ENCODE data around the gene SLC5A3. TPM values are rescaled to one million over a fixed set of nuclear protein-coding genes. Genes with fewer than 3 reads are reported as not detected.

The SLC5A3 gene
- total RNA-seq, 1 experiment from 2014 or later, result 12.3 TPM

DNA sequence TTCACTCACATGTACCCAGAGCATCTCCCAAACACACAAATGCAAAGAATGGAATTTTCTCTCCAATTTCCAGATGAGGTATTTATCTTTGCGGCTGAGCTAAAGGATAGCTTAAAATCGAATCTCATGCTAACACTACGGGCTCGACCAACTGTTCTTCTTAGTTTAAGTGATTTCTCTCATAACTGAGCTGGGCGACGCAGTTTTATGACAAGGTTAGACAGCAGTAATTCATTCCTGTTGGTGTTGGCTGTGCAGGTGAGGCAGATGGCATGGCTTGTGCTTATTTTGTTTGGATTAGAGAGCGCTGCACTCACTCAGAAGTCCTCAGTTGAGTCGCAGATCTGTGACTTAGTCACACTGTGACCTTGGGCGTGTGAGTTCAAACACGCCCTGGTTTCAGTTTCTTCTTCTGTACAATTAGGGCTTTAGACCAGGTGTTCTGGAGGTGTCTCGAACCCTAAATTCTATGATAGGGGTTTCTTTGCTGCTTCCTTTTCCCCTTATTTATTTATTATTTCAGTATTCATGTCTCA is 41.5 kb upstream of the SLC5A3 start:
- no peak overlapping the region for H3K4me3 Mint-ChIP-seq
- Histone ChIP-seq H3K56ac (ENCODE audit: insufficient read length, low read depth, low read length) (no peak overlapping the region), H3K18ac (ENCODE audit: insufficient read length, low read depth, low read length) (no peak overlapping the region), H2BK5ac (ENCODE audit: insufficient read length, low read length) (no peak overlapping the region), H3K4me1 (ENCODE audit: insufficient read depth, low read length) (peaks cover 5% of the 10 kb centered on the region; the same call in 1 of the 2 replicates), H4K91ac (ENCODE audit: insufficient read length, low read depth, low read length) (no peak overlapping the region), H2BK12ac (ENCODE audit: insufficient read length, low read depth, low read length) (no peak overlapping the region), H4K20me1 (ENCODE audit: control insufficient read depth, insufficient read depth, insufficient read length) (no peaks in the 10 kb centered on the region), H2BK20ac (ENCODE audit: low read depth, low read length, poor library complexity, severe bottlenecking) (no peak overlapping the region), H3K4ac (ENCODE audit: low read depth, low read length) (no peak overlapping the region), H3K23ac (ENCODE audit: insufficient read length, low read depth, low read length) (no peak overlapping the region), H4K8ac (replicated peaks; ENCODE audit: insufficient read length, low read depth, low read length) (no peak overlapping the region), H4K5ac (ENCODE audit: insufficient read length, low read depth, low read length) (no peak overlapping the region), H3K9me3 (ENCODE audit: control insufficient read depth, low read depth, low read length) (no peaks in the 10 kb centered on the region), H3K23me2 (ENCODE audit: insufficient read length, low read depth, low read length, poor library complexity, severe bottlenecking) (peaks cover 3% of the 10 kb centered on the region), H3K79me2 (ENCODE audit: insufficient read depth, low read length) (no peaks in the 10 kb centered on the region), H2AFZ (ENCODE audit: low read length) (no peak overlapping the region), H2BK15ac (ENCODE audit: low read depth, low read length) (no peak overlapping the region), H3K27ac (ENCODE audit: insufficient read length, low read depth, low read length) (no peak overlapping the region), H3T11ph (ENCODE audit: low read length) (no peak overlapping the region), H3K14ac (ENCODE audit: insufficient read depth, low read length) (no peak overlapping the region), H3K27me3 (ENCODE audit: insufficient read depth, low read length) (no peaks in the 10 kb centered on the region), H3K9ac (ENCODE audit: extremely low read depth, insufficient read length, low read length) (no peak overlapping the region), H3K79me1 (ENCODE audit: insufficient read depth, low read depth, low read length, poor library complexity, severe bottlenecking) (no peaks in the 10 kb centered on the region), H2AK5ac (ENCODE audit: insufficient read length, low read length) (no peak overlapping the region), H2BK120ac (ENCODE audit: low read depth, low read length, poor library complexity, severe bottlenecking) (no peak overlapping the region), H3K4me2 (ENCODE audit: insufficient read depth, insufficient read length, low read length) (no peak overlapping the region)
- TF ChIP-seq, protein P1, sequence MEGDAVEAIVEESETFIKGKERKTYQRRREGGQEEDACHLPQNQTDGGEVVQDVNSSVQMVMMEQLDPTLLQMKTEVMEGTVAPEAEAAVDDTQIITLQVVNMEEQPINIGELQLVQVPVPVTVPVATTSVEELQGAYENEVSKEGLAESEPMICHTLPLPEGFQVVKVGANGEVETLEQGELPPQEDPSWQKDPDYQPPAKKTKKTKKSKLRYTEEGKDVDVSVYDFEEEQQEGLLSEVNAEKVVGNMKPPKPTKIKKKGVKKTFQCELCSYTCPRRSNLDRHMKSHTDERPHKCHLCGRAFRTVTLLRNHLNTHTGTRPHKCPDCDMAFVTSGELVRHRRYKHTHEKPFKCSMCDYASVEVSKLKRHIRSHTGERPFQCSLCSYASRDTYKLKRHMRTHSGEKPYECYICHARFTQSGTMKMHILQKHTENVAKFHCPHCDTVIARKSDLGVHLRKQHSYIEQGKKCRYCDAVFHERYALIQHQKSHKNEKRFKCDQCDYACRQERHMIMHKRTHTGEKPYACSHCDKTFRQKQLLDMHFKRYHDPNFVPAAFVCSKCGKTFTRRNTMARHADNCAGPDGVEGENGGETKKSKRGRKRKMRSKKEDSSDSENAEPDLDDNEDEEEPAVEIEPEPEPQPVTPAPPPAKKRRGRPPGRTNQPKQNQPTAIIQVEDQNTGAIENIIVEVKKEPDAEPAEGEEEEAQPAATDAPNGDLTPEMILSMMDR (conservative IDR thresholded peaks at IDR 0.05), result no peak
- peaks cover 24% of the 10 kb centered on the region in 2 experiments for H3K4me1 Mint-ChIP-seq
- H3K9me3 Mint-ChIP-seq, result peaks cover 0 to 5% of the 10 kb centered on the region in 2 experiments; a peak in 2 of 5 replicates
- H3K36me3 Mint-ChIP-seq (ENCODE audit: insufficient read depth in 1 of 3, low read depth in 3 of 3), result peaks cover 0 to 3% (median 0%) of the 10 kb centered on the region in 3 experiments; a peak in 1 of 7 replicates
- no CpG with 5 or more reads among the region's 11 CpGs for WGBS (ENCODE audit: extremely low coverage, insufficient read length, low lambda C conversion rate)
- H3K27me3 Mint-ChIP-seq (ENCODE audit: low read depth), result no peaks in the 10 kb centered on the region; the same call in 1 of the 2 replicates
- no peak overlapping the region for H3K27ac Mint-ChIP-seq
- no peak for DNase-seq
